Neuronal stem cell (in vitro differentiated cells): ENCODE data around the gene KLF4.

Experiments
- DNase-seq: peaks from one replicate; pipeline ENCODE4 v3.0.0-alpha.2; 2013; ENCODE audit warnings: low spot score
- H2AFZ ChIP-seq: one replicate; pipeline ENCODE4 v1.6.1; 2013; ENCODE audit warnings: mild to moderate bottlenecking, low read length, inconsistent platforms
- H2AK5ac ChIP-seq: 2 replicates; pipeline ENCODE4 v1.6.1; 2013; ENCODE audit warnings: low read depth, mild to moderate bottlenecking, inconsistent platforms, low read length, moderate library complexity, mixed read lengths
- H2BK120ac ChIP-seq: 2 replicates; pipeline ENCODE4 v1.6.1; 2013; ENCODE audit warnings: low read depth, mild to moderate bottlenecking, inconsistent platforms, low read length, moderate library complexity, mixed read lengths
- H2BK12ac ChIP-seq: one replicate; pipeline ENCODE4 v1.6.1; 2013; ENCODE audit warnings: low read length, inconsistent platforms
- H2BK15ac ChIP-seq: 2 replicates; pipeline ENCODE4 v1.6.1; 2013; ENCODE audit warnings: mild to moderate bottlenecking, low read length, inconsistent platforms, mixed read lengths
- H2BK5ac ChIP-seq: one replicate; pipeline ENCODE4 v1.6.1; 2013; ENCODE audit warnings: inconsistent platforms, mild to moderate bottlenecking, low read length, moderate library complexity
- H3K14ac ChIP-seq: one replicate; pipeline ENCODE4 v1.6.1; 2013; ENCODE audit warnings: low read length, inconsistent platforms
- H3K18ac ChIP-seq: 2 replicates; pipeline ENCODE4 v1.6.1; 2013; ENCODE audit warnings: low read length, inconsistent platforms
- H3K23ac ChIP-seq: 2 replicates; pipeline ENCODE4 v1.6.1; 2013; ENCODE audit warnings: low read depth, mild to moderate bottlenecking, mixed read lengths, low read length, inconsistent platforms; ENCODE audit not compliant: poor library complexity
- H3K27ac ChIP-seq: replicated peaks from 3 replicates; pipeline ENCODE4 v1.5.1; 2013; ENCODE audit warnings: low read length, inconsistent platforms
- H3K27me3 ChIP-seq, 3 experiments: 2 replicates each; pipeline ENCODE4 v1.6.1; 2013; ENCODE audit warnings: low read length in 3 of 3, mild to moderate bottlenecking in 2 of 3, inconsistent platforms in 1 of 3, low read depth in 1 of 3, mixed read lengths in 1 of 3, moderate library complexity in 1 of 3; ENCODE audit not compliant: control insufficient read depth in 3 of 3, insufficient read depth in 3 of 3
- H3K36me3 ChIP-seq, 2 donors: replicated peaks in 1 of 2; 2 replicates each; pipeline ENCODE4 v1.6.1; 2013; ENCODE audit warnings: low read length in 2 of 2; ENCODE audit not compliant: control insufficient read depth in 2 of 2, insufficient read depth in 2 of 2
- H3K4ac ChIP-seq: 2 replicates; pipeline ENCODE4 v1.6.1; 2013; ENCODE audit warnings: inconsistent platforms, mild to moderate bottlenecking, low read length, moderate library complexity
- H3K4me1 ChIP-seq, 2 donors: 1 replicate in 1 of 2; 2 replicates in 1 of 2; pipeline ENCODE4 v1.6.1; 2013; ENCODE audit warnings: low read length in 2 of 2, low read depth in 1 of 2; ENCODE audit not compliant: control insufficient read depth in 2 of 2, insufficient read depth in 1 of 2
- H3K4me2 ChIP-seq: one replicate; pipeline ENCODE4 v1.6.1; 2013; ENCODE audit warnings: mild to moderate bottlenecking, low read length, inconsistent platforms; ENCODE audit not compliant: insufficient read depth, poor library complexity, severe bottlenecking
- H3K4me3 ChIP-seq, 2 donors: 2 replicates each; pipeline ENCODE4 v1.5.1; 2013; ENCODE audit warnings: low read length in 2 of 2, mild to moderate bottlenecking in 2 of 2, inconsistent platforms in 1 of 2, moderate library complexity in 1 of 2
- H3K79me1 ChIP-seq: one replicate; pipeline ENCODE4 v1.6.1; 2013; ENCODE audit warnings: low read depth, mild to moderate bottlenecking, inconsistent platforms, low read length, moderate library complexity
- H3K9ac ChIP-seq: one replicate; pipeline ENCODE4 v1.6.1; 2013; ENCODE audit warnings: mild to moderate bottlenecking, low read depth, low read length, inconsistent platforms; ENCODE audit not compliant: poor library complexity
- H3K9me3 ChIP-seq, 2 donors: replicated peaks in 1 of 2; 2 replicates each; pipeline versions ENCODE3 to v1.6.1; 2013; ENCODE audit warnings: low read length in 2 of 2, mild to moderate bottlenecking in 2 of 2, inconsistent platforms in 1 of 2, low read depth in 1 of 2, mixed read lengths in 1 of 2, moderate library complexity in 1 of 2; ENCODE audit not compliant: control insufficient read depth in 2 of 2, insufficient read depth in 1 of 2
- H4K8ac ChIP-seq: one replicate; pipeline ENCODE4 v1.6.1; 2013; ENCODE audit warnings: low read depth, mild to moderate bottlenecking, inconsistent platforms, low read length, moderate library complexity
- H4K91ac ChIP-seq: one replicate; pipeline ENCODE4 v1.6.1; 2013; ENCODE audit warnings: low read length, low read depth, mild to moderate bottlenecking, inconsistent platforms; ENCODE audit not compliant: poor library complexity
- WGBS, 2 donors: extraction: QIAGEN DNeasy Blood & Tissue Kit; methylation state at CpG; one replicate each; pipeline ENCODE4 v1.1.7; 2013; ENCODE audit warnings: missing lambda C conversion rate in 2 of 2, mixed read lengths in 1 of 2; ENCODE audit not compliant: insufficient read length in 2 of 2, insufficient replicate concordance in 1 of 2; ENCODE audit errors: extremely low coverage in 2 of 2; 5-methylcytosine and 5-hydroxymethylcytosine counted together

KLF4 gene

DNA sequence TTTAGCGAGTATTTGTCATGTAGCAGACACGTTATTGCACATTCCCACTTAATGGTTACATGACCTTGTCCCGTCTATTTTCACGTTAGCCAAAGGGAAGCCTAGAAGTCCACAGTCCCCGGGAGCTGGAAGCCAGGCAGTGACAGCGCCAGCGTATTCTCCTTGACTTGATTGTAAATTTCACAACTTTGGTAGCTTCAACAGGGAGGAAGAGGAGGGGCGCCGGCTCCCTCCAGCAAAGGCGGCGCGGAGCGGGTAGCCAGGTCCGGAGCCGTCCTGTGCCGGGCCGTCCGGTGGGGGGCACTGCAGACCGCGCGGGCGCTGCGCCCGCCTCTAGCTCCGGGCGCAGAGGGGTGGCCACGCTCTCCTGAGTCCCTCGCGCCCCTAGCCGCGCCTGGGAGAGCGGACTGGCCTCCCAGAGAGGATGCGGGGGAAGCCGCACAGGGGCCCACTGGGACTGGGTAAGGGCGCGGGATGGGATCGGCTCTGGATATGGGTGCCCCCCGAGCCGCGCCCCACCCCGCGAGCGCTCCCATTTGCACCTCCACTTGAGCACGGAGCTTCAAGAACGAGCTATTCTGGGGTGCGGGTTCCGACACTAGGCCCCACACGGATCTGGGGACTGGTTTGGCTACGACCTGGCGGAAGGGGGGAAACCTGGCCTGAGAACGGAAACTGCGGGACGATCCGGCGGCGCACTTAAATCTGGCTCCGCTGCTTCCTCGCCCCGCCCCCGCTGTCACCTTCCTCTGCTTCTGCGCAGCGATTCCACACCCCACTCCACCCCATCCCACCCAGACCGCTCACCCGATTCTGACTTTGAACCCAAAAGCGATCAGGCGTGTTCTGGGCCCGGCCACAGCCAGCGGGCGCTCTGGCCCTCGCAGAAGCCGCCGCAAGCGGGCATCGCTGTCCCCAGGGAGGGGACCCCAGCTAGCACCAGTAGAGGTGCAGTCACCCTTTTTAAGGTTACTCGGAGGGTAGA, 23.8 kb downstream of the KLF4 start:
- no CpG with 5 or more reads among the region's 75 CpGs for WGBS, 2 donors
- Histone ChIP-seq H3K4ac (no peak overlapping the region), H3K79me1 (no peaks in the 10 kb centered on the region), H3K9me3 (no peaks in the 10 kb centered on the region), H2BK120ac (no peak overlapping the region), H2BK12ac (no peak overlapping the region), H3K36me3 (no peaks in the 10 kb centered on the region), H3K18ac (peak overlapping the region; percentile 96), H3K27ac (no peak overlapping the region), H3K4me2 (peak overlapping the region; percentile 92), H4K8ac (no peak overlapping the region), H3K23ac (peak overlapping the region; percentile 74), H2AFZ (peak overlapping the region; percentile 91), H3K4me1 (peaks cover 0 to 3% of the 10 kb centered on the region in 2 donors), H4K91ac (no peak overlapping the region), H2BK15ac (peak overlapping the region; percentile 84), H3K9ac (peak overlapping the region; percentile 94), H3K14ac (peak overlapping the region; percentile 27), H2AK5ac (peak overlapping the region; percentile 44), H2BK5ac (no peak overlapping the region), H3K4me3 (peak overlapping the region; percentile 37 to 85), H3K27me3 (peaks cover 0 to 36% (median 12%) of the 10 kb centered on the region in 3 experiments)
- peak; percentile 51 for DNase-seq

DNA sequence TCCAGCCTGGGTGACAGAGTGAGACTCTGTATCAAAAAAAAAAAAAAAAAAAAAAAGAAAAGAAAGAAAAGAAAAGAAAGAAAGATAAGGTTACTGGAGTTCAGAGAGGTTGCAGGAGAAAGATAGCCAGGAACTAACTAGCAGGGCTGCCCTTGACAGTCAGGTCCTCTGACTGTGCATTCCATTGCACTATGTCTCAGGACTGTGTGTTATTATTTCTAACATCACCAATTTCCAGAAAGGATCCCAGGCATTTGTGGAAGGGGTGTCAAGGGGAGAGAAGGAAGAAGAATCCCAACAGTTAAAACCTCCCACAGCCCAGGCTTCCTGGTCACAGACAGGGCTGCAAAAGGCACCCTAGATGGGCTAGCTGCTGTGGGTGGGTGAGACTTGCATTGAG, 25.1 kb downstream of the KLF4 start:
- no peak overlapping the region for H2AK5ac ChIP-seq

DNA sequence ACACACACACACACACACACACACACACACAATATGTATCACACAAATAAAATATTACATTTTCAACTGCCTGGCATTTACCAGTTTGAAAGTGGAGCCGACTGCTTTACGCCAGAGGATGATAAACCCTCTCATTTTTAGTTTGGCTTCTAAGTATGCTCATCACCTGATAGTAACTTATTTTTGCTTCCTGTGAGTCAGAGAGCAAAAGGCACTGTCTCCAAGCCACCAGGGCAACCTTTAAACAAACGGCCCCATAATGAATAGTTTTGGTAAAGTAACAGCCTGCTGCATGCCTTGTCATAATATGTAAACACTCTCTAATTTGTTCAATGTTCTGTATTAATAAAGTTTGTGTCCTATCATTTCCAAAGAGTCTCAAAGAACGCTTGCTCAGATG, 26.9 kb downstream of the KLF4 start:
- no peak overlapping the region for H3K4me3 ChIP-seq
- no peak overlapping the region for H3K14ac ChIP-seq
- no peak overlapping the region for H4K91ac ChIP-seq
- no peak overlapping the region for H3K27ac ChIP-seq
- no peak overlapping the region for H2BK12ac ChIP-seq
- H3K9me3 ChIP-seq = no peaks in the 10 kb centered on the region
- H3K9ac ChIP-seq = no peak overlapping the region
- no peak overlapping the region for H2AK5ac ChIP-seq
- no peak overlapping the region for H2BK15ac ChIP-seq
- H3K4me1 ChIP-seq = peaks cover 0 to 3% of the 10 kb centered on the region in 2 donors
- H2BK5ac ChIP-seq = no peak overlapping the region
- H3K18ac ChIP-seq = no peak overlapping the region
- H3K4me2 ChIP-seq = no peak overlapping the region
- H3K79me1 ChIP-seq = no peaks in the 10 kb centered on the region
- no peak overlapping the region for H4K8ac ChIP-seq
- no peak for DNase-seq
- no peaks in the 10 kb centered on the region for H3K36me3 ChIP-seq
- no peak overlapping the region for H2BK120ac ChIP-seq
- H3K4ac ChIP-seq = no peak overlapping the region
- H2AFZ ChIP-seq = no peak overlapping the region
- peaks cover 0 to 35% (median 12%) of the 10 kb centered on the region in 3 experiments for H3K27me3 ChIP-seq
- WGBS, 2 donors = no CpG with 5 or more reads among the region's 4 CpGs
- H3K23ac ChIP-seq = no peak overlapping the region

More for the DNA sequence above, 25.1 kb downstream of the KLF4 start:
- Histone ChIP-seq H2BK12ac (no peak overlapping the region), H3K4me1 (peaks cover 0 to 3% of the 10 kb centered on the region in 2 donors), H2BK120ac (no peak overlapping the region), H3K4me3 (no peak overlapping the region), H2AFZ (no peak overlapping the region), H3K9ac (no peak overlapping the region), H3K23ac (no peak overlapping the region), H2BK15ac (no peak overlapping the region), H3K27ac (no peak overlapping the region), H3K79me1 (no peaks in the 10 kb centered on the region), H3K18ac (no peak overlapping the region), H3K27me3 (peaks cover 0 to 36% (median 12%) of the 10 kb centered on the region in 3 experiments), H3K14ac (no peak overlapping the region), H4K8ac (no peak overlapping the region), H2BK5ac (no peak overlapping the region), H3K4me2 (no peak overlapping the region), H4K91ac (no peak overlapping the region), H3K4ac (no peak overlapping the region), H3K36me3 (no peaks in the 10 kb centered on the region), H3K9me3 (no peaks in the 10 kb centered on the region)
- no peak for DNase-seq

DNA sequence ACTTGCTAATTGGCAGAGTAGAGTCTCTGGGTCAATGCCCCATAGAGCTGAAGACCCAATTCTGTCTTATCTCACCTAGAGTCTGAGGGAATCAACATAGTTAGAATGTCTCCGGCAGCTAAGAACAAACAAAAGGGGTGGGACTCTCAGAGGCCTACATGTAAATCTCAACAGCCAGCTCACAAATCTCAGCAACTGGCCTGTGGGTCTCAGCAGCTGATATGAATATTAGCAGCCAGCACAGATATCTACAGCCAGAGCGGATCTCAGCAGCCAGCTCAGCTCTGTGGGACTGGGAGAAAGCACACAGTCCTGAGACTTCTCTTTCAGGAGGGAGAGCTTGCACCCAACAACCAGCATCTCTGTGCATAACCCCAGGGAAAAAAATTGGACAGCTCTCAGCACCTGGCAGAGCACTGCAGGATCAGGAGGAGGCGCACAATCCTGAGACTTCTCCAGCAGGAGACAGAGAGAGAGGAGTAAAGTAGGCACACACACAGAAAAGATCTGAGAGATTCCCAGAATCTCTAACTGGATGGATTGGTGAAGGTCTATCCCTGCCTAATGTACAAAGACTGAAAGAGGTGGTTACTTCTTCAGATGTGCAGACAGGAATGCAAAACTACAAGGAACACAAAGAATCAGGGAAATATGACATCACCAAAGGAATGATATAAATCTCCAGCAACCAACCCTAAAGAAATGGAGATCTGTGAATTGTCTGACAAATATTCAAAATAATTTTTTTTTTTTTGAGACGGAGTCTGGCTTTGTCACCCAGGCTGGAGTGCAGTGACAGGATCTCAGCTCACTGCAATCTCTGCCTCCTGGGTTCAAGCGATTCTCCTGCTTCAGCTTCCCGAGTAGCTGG, 29.2 kb downstream of the KLF4 start:
- H3K4me2 ChIP-seq = no peak overlapping the region
- no peak overlapping the region for H3K23ac ChIP-seq
- H3K9ac ChIP-seq = no peak overlapping the region
- no peaks in the 10 kb centered on the region for H3K79me1 ChIP-seq
- H2BK15ac ChIP-seq = no peak overlapping the region
- H3K14ac ChIP-seq = no peak overlapping the region
- peaks cover 0 to 2% of the 10 kb centered on the region in 2 donors for H3K4me1 ChIP-seq
- peaks cover 0 to 13% (median 4%) of the 10 kb centered on the region in 3 experiments for H3K27me3 ChIP-seq
- no peak overlapping the region for H3K4me3 ChIP-seq
- WGBS, 2 donors = no CpG with 5 or more reads among the region's 6 CpGs
- no peak overlapping the region for H2BK5ac ChIP-seq
- H4K91ac ChIP-seq = no peak overlapping the region
- H2BK12ac ChIP-seq = no peak overlapping the region
- no peak overlapping the region for H3K4ac ChIP-seq
- DNase-seq = no peak
- no peak overlapping the region for H2AK5ac ChIP-seq
- no peak overlapping the region for H3K18ac ChIP-seq
- H3K36me3 ChIP-seq = no peaks in the 10 kb centered on the region
- no peaks in the 10 kb centered on the region for H3K9me3 ChIP-seq
- H2BK120ac ChIP-seq = no peak overlapping the region
- no peak overlapping the region for H4K8ac ChIP-seq
- no peak overlapping the region for H3K27ac ChIP-seq
- H2AFZ ChIP-seq = no peak overlapping the region
